ENCODE results near the gene EGLN3. TPM values are rescaled to one million over a fixed set of nuclear protein-coding genes. Genes with fewer than 3 reads are reported as not detected.

Gene EGLN3
- total and polyA plus RNA-seq, 10 of the 15 experiments (the other 5 are each of a cell fraction or from before 2014, with no cell fraction given), result 0.42 to 8.1 (median 2.0) TPM

DNA sequence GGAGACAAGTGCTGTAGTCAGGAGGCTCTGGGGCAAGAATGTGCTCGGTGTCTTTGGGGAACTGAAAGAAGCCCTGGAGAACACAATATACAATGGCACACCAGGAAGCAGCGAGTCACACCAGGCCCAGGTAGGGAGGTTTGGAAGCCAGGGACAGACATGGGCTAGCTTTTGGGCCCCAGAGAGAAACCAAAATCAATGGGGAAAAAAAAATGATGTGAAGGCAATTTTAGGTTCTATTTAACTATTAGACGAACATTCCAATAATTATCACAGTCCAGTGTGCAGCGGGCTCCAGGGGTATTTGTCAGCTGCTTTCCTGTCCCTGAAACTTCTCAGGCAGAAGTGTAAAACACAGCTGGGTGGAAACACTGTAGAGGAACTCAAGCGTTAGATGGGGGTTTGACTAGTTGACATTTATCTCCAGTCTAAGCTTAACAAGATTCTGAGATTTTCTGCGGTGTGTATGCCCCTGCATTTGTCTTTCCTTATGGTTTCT is 21.8 kb upstream of the EGLN3 start (continued):
- TF ChIP-seq, protein P1, sequence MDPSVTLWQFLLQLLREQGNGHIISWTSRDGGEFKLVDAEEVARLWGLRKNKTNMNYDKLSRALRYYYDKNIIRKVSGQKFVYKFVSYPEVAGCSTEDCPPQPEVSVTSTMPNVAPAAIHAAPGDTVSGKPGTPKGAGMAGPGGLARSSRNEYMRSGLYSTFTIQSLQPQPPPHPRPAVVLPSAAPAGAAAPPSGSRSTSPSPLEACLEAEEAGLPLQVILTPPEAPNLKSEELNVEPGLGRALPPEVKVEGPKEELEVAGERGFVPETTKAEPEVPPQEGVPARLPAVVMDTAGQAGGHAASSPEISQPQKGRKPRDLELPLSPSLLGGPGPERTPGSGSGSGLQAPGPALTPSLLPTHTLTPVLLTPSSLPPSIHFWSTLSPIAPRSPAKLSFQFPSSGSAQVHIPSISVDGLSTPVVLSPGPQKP (IDR thresholded peaks at IDR 0.05; ENCODE audit: low read depth, low read length), result no peak
- TF ChIP-seq CREM (IDR thresholded peaks at IDR 0.05; ENCODE audit: low read depth) (no peak), SMC3 (IDR thresholded peaks at IDR 0.05; ENCODE audit: borderline replicate concordance, low read length) (no peak), SP1 (IDR thresholded peaks at IDR 0.05; ENCODE audit: low read depth, low read length) (no peak), HDAC6 (IDR thresholded peaks at IDR 0.05; ENCODE audit: unreplicated experiment) (no peak), PRDM15 (CRISPR knock-in tag; IDR thresholded peaks at IDR 0.05) (no peak), RB1 (IDR thresholded peaks at IDR 0.05; ENCODE audit: borderline replicate concordance) (no peak), ZNF24 (IDR thresholded peaks at IDR 0.05) (no peak), ZNF217 (IDR thresholded peaks at IDR 0.05) (0 out of 2 replicates have a peak, but pooled peaks have one; percentile 40), MEF2A (IDR thresholded peaks at IDR 0.05; ENCODE audit: insufficient read depth, low read depth, low read length) (no peak), RUNX3 (IDR thresholded peaks at IDR 0.05; ENCODE audit: low read length) (no peak), LARP7 (IDR thresholded peaks at IDR 0.05) (no peak), GATAD2B (conservative IDR thresholded peaks at IDR 0.05; ENCODE audit: low read depth) (peak; percentile 24; the same call in 1 of the 2 replicates), USF2 (IDR thresholded peaks at IDR 0.05; ENCODE audit: borderline replicate concordance, low read depth, low read length) (no peak)
- TF ChIP-seq, protein P2, sequence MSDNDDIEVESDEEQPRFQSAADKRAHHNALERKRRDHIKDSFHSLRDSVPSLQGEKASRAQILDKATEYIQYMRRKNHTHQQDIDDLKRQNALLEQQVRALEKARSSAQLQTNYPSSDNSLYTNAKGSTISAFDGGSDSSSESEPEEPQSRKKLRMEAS (IDR thresholded peaks at IDR 0.05; ENCODE audit: low read depth, low read length), result no peak
- TF ChIP-seq, protein P3, sequence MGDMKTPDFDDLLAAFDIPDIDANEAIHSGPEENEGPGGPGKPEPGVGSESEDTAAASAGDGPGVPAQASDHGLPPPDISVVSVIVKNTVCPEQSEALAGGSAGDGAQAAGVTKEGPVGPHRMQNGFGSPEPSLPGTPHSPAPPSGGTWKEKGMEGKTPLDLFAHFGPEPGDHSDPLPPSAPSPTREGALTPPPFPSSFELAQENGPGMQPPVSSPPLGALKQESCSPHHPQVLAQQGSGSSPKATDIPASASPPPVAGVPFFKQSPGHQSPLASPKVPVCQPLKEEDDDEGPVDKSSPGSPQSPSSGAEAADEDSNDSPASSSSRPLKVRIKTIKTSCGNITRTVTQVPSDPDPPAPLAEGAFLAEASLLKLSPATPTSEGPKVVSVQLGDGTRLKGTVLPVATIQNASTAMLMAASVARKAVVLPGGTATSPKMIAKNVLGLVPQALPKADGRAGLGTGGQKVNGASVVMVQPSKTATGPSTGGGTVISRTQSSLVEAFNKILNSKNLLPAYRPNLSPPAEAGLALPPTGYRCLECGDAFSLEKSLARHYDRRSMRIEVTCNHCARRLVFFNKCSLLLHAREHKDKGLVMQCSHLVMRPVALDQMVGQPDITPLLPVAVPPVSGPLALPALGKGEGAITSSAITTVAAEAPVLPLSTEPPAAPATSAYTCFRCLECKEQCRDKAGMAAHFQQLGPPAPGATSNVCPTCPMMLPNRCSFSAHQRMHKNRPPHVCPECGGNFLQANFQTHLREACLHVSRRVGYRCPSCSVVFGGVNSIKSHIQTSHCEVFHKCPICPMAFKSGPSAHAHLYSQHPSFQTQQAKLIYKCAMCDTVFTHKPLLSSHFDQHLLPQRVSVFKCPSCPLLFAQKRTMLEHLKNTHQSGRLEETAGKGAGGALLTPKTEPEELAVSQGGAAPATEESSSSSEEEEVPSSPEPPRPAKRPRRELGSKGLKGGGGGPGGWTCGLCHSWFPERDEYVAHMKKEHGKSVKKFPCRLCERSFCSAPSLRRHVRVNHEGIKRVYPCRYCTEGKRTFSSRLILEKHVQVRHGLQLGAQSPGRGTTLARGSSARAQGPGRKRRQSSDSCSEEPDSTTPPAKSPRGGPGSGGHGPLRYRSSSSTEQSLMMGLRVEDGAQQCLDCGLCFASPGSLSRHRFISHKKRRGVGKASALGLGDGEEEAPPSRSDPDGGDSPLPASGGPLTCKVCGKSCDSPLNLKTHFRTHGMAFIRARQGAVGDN (IDR thresholded peaks at IDR 0.05), result peak; percentile 62; the same call in 1 of the 2 replicates
- TF ChIP-seq, protein P4, sequence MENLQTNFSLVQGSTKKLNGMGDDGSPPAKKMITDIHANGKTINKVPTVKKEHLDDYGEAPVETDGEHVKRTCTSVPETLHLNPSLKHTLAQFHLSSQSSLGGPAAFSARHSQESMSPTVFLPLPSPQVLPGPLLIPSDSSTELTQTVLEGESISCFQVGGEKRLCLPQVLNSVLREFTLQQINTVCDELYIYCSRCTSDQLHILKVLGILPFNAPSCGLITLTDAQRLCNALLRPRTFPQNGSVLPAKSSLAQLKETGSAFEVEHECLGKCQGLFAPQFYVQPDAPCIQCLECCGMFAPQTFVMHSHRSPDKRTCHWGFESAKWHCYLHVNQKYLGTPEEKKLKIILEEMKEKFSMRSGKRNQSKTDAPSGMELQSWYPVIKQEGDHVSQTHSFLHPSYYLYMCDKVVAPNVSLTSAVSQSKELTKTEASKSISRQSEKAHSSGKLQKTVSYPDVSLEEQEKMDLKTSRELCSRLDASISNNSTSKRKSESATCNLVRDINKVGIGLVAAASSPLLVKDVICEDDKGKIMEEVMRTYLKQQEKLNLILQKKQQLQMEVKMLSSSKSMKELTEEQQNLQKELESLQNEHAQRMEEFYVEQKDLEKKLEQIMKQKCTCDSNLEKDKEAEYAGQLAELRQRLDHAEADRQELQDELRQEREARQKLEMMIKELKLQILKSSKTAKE (IDR thresholded peaks at IDR 0.05; ENCODE audit: low read depth, poor library complexity, severe bottlenecking), result no peak

Measured in GM12878 (cell line).